H1 (cell line): ENCODE results near the gene ELMO1. TPM values are rescaled to one million over a fixed set of nuclear protein-coding genes. Genes with fewer than 3 reads are reported as not detected.

Experiments used
- CTCF ChIA-PET: fragments of 300-600 bp; sonication (Branson Sonifier 250); formaldehyde crosslinking; loops from one replicate; lab custom pipeline; 2021; ENCODE audit not compliant: partially characterized antibody; lab: Charles Lee
- POLR2A ChIA-PET: fragments of 300-600 bp; sonication (Branson Sonifier 250); formaldehyde crosslinking; loops from one replicate; lab custom pipeline; 2021; ENCODE audit warnings: inconsistent platforms; ENCODE audit not compliant: partially characterized antibody; lab: Charles Lee
- DNase-seq, 2 experiments: peaks; one replicate each; pipeline versions ENCODE4 v3.0.0 to v3.0.0-alpha.2; 2010 to 2022; ENCODE audit warnings: low spot score in 2 of 2, low read depth in 1 of 2, mixed read lengths in 1 of 2
- FAIRE-seq: peaks from 2 replicates; lab custom pipeline; 2011; peaks lifted over from hg19 to GRCh38; lab: Jason Lieb, UNC
- H2AFZ ChIP-seq: 2 replicates; pipeline ENCODE4 v1.8.1; 2012; ENCODE audit warnings: low read length, inconsistent platforms
- H2AK5ac ChIP-seq: 2 replicates; pipeline ENCODE4 v1.6.1; 2013; ENCODE audit warnings: low read depth, low read length
- H2BK120ac ChIP-seq: replicated peaks from 2 replicates; pipeline ENCODE3; 2013; ENCODE audit warnings: low read depth, low read length, inconsistent platforms
- H2BK12ac ChIP-seq: 2 replicates; pipeline ENCODE4 v1.6.1; 2013; ENCODE audit warnings: low read depth, low read length
- H2BK15ac ChIP-seq: 2 replicates; pipeline ENCODE4 v1.6.1; 2013; ENCODE audit warnings: low read length
- H2BK20ac ChIP-seq: 2 replicates; pipeline ENCODE4 v1.6.1; 2013; ENCODE audit warnings: low read length
- H2BK5ac ChIP-seq: 2 replicates; pipeline ENCODE4 v1.6.1; 2013; ENCODE audit warnings: low read depth, low read length
- H3K14ac ChIP-seq: 2 replicates; pipeline ENCODE4 v1.6.1; 2013; ENCODE audit warnings: inconsistent platforms; ENCODE audit not compliant: insufficient read length
- H3K18ac ChIP-seq: 2 replicates; pipeline ENCODE4 v1.6.1; 2013; ENCODE audit warnings: low read length; ENCODE audit errors: extremely low read depth
- H3K23ac ChIP-seq: 2 replicates; pipeline ENCODE4 v1.6.1; 2013; ENCODE audit warnings: inconsistent platforms; ENCODE audit not compliant: insufficient read length
- H3K23me2 ChIP-seq: 2 replicates; pipeline ENCODE4 v1.6.1; 2013; ENCODE audit warnings: low read depth, low read length
- H3K27ac ChIP-seq: 2 replicates; pipeline ENCODE4 v1.6.1; 2011; ENCODE audit warnings: low read depth, low read length, inconsistent platforms
- H3K27me3 ChIP-seq, 4 experiments: replicated peaks in 1 of 4; 1 replicate in 1 of 4; 2 replicates in 3 of 4; pipeline versions ENCODE4 v1.6.1 to v1.8.1; 2011 to 2013; ENCODE audit warnings: low read length in 3 of 4, mild to moderate bottlenecking in 3 of 4, inconsistent platforms in 2 of 4, mixed read lengths in 2 of 4, moderate library complexity in 1 of 4; ENCODE audit not compliant: control insufficient read depth in 3 of 4, insufficient read depth in 3 of 4; ENCODE audit errors: extremely low read depth in 1 of 4
- H3K36me3 ChIP-seq, 4 experiments: 2 replicates each; pipeline versions ENCODE4 v1.6.1 to v1.8.1; 2011 to 2013; ENCODE audit warnings: mild to moderate bottlenecking in 4 of 4, low read length in 3 of 4, moderate library complexity in 2 of 4, control low read depth in 1 of 4, inconsistent platforms in 1 of 4; ENCODE audit not compliant: insufficient read depth in 4 of 4, control insufficient read depth in 2 of 4
- H3K4ac ChIP-seq: replicated peaks from 2 replicates; pipeline ENCODE3; 2013; ENCODE audit warnings: low read length, low read depth, mixed read lengths, inconsistent platforms; ENCODE audit not compliant: insufficient read length
- H3K4me1 ChIP-seq, 4 experiments: replicated peaks in 1 of 4; 1 replicate in 1 of 4; 2 replicates in 3 of 4; pipeline versions ENCODE4 v1.6.1 to v1.8.1; 2011 to 2013; ENCODE audit warnings: low read length in 3 of 4, inconsistent platforms in 2 of 4, mixed read lengths in 1 of 4; ENCODE audit not compliant: insufficient read depth in 4 of 4, control insufficient read depth in 3 of 4
- H3K4me2 ChIP-seq, 2 experiments: 2 replicates each; pipeline versions ENCODE4 v1.6.1 to v1.8.1; 2011 to 2013; ENCODE audit warnings: low read depth in 2 of 2, low read length in 2 of 2, control low read depth in 1 of 2, inconsistent platforms in 1 of 2, mild to moderate bottlenecking in 1 of 2; ENCODE audit not compliant: insufficient read depth in 1 of 2
- H3K4me3 ChIP-seq, 4 experiments: fragments of 200-600, 300-600 bp in 1 of 4; sonication (generic), shearing (Covaris generic), sonication (Bioruptor Twin) in 1 of 4; 2 replicates each; pipeline versions ENCODE4 v1.5.1 to v1.8.1; 2011 to 2016; ENCODE audit warnings: low read length in 4 of 4, low read depth in 3 of 4, control low read depth in 2 of 4, inconsistent platforms in 2 of 4, mild to moderate bottlenecking in 2 of 4, mixed read lengths in 1 of 4, moderate library complexity in 1 of 4; ENCODE audit not compliant: insufficient read depth in 2 of 4; ENCODE audit errors: extremely low read depth in 1 of 4
- H3K56ac ChIP-seq: replicated peaks from 2 replicates; pipeline ENCODE3; 2013; ENCODE audit warnings: low read depth, mild to moderate bottlenecking, mixed read lengths, low read length, inconsistent platforms; ENCODE audit not compliant: insufficient read length
- H3K79me1 ChIP-seq: 2 replicates; pipeline ENCODE4 v1.6.1; 2013; ENCODE audit warnings: low read depth, low read length, control low read depth
- H3K79me2 ChIP-seq, 2 experiments: 2 replicates each; pipeline versions ENCODE4 v1.6.1 to v1.8.1; 2012 to 2013; ENCODE audit warnings: low read length in 2 of 2, mild to moderate bottlenecking in 2 of 2, inconsistent platforms in 1 of 2; ENCODE audit not compliant: insufficient read depth in 2 of 2, control insufficient read depth in 1 of 2
- H3K9ac ChIP-seq, 4 experiments: replicated peaks in 1 of 4; 1 replicate in 1 of 4; 2 replicates in 3 of 4; pipeline versions ENCODE4 v1.6.1 to v1.8.1; 2011 to 2013; ENCODE audit warnings: low read depth in 3 of 4, low read length in 3 of 4, control low read depth in 2 of 4, mild to moderate bottlenecking in 2 of 4, moderate library complexity in 2 of 4, inconsistent platforms in 1 of 4; ENCODE audit errors: extremely low read depth in 1 of 4
- H3K9me3 ChIP-seq, 2 experiments: 2 replicates each; pipeline versions ENCODE4 v1.6.1 to v1.8.1; 2012 to 2013; ENCODE audit warnings: mild to moderate bottlenecking in 2 of 2, moderate library complexity in 2 of 2, control low read depth in 1 of 2, inconsistent platforms in 1 of 2, low read depth in 1 of 2, low read length in 1 of 2, mixed read lengths in 1 of 2; ENCODE audit not compliant: insufficient read depth in 2 of 2
- H4K20me1 ChIP-seq, 2 experiments: replicated peaks in 1 of 2; 2 replicates each; pipeline versions ENCODE3 to v1.8.1; 2011 to 2013; ENCODE audit warnings: inconsistent platforms in 2 of 2, low read length in 2 of 2, mild to moderate bottlenecking in 1 of 2; ENCODE audit not compliant: insufficient read depth in 2 of 2, control insufficient read depth in 1 of 2
- H4K5ac ChIP-seq: 2 replicates; pipeline ENCODE4 v1.6.1; 2013; ENCODE audit warnings: low read length, low read depth, mixed read lengths, inconsistent platforms; ENCODE audit not compliant: insufficient read length
- H4K8ac ChIP-seq: 2 replicates; pipeline ENCODE4 v1.8.0; 2013; ENCODE audit warnings: mild to moderate bottlenecking, moderate library complexity, low read length, inconsistent platforms; ENCODE audit not compliant: insufficient read depth; ENCODE audit errors: extremely low read depth
- H4K91ac ChIP-seq: replicated peaks from 2 replicates; pipeline ENCODE3; 2013; ENCODE audit warnings: low read length, mixed read lengths, inconsistent platforms; ENCODE audit not compliant: insufficient read length
- ATF2 ChIP-seq: IDR thresholded peaks from 2 replicates; pipeline ENCODE4 v1.6.1; 2012; ENCODE audit warnings: low read length, inconsistent platforms
- ATF3 ChIP-seq: IDR thresholded peaks from 2 replicates; pipeline ENCODE4 v1.6.1; 2011; ENCODE audit warnings: low read depth, mild to moderate bottlenecking, low read length; ENCODE audit not compliant: insufficient read depth
- BCL11A ChIP-seq, 2 experiments: IDR thresholded peaks; one replicate each; pipeline ENCODE4 v1.6.1; 2011; ENCODE audit warnings: low read depth in 2 of 2, low read length in 2 of 2, mild to moderate bottlenecking in 2 of 2
- CEBPB ChIP-seq: IDR thresholded peaks from 2 replicates; pipeline ENCODE4 v1.6.1; 2012; ENCODE audit warnings: low read depth, low read length
- JUND ChIP-seq: IDR thresholded peaks from 2 replicates; pipeline ENCODE4 v1.6.1; 2011; ENCODE audit warnings: mild to moderate bottlenecking, improper control_type of control experiment, low read length
- MAX ChIP-seq: IDR thresholded peaks from 2 replicates; pipeline ENCODE4 v1.6.1; 2012; ENCODE audit warnings: inconsistent platforms
- NRF1 ChIP-seq: IDR thresholded peaks from 2 replicates; pipeline ENCODE4 v1.6.1; 2011; ENCODE audit warnings: mild to moderate bottlenecking, low read depth, low read length, improper control_type of control experiment
- RXRA ChIP-seq: IDR thresholded peaks from 2 replicates; pipeline ENCODE4 v1.6.1; 2011; ENCODE audit warnings: low read depth, mild to moderate bottlenecking, low read length, moderate library complexity; ENCODE audit not compliant: insufficient read depth
- SP4 ChIP-seq: IDR thresholded peaks from 2 replicates; pipeline ENCODE4 v1.6.1; 2012; ENCODE audit warnings: low read length, inconsistent platforms
- SUZ12 ChIP-seq: fragments of 200-600 bp; sonication (generic); IDR thresholded peaks from 2 replicates; pipeline ENCODE4 v1.6.1; 2012; ENCODE audit warnings: mild to moderate bottlenecking, inconsistent platforms, low read length, moderate library complexity, mixed read lengths
- ZNF274 ChIP-seq: IDR thresholded peaks from 2 replicates; pipeline ENCODE4 v1.7.0; 2012; ENCODE audit warnings: low read length, borderline replicate concordance; ENCODE audit errors: extremely low read depth
- WGBS, 2 experiments: shearing (Covaris generic) in 1 of 2; methylation state at CpG; one replicate each; pipeline versions ENCODE4 v1.1.6 to v1.1.7; 2013 to 2015; ENCODE audit warnings: low lambda C conversion rate in 2 of 2, mixed read lengths in 2 of 2, inconsistent platforms in 1 of 2, low coverage in 1 of 2, missing lambda C conversion rate in 1 of 2; ENCODE audit not compliant: insufficient replicate concordance in 2 of 2, insufficient coverage in 1 of 2, insufficient read length in 1 of 2; ENCODE audit errors: extremely low coverage in 1 of 2, missing lambda C conversion rate in 1 of 2; 5-methylcytosine and 5-hydroxymethylcytosine counted together
- polyA plus RNA-seq, 7 experiments: library from polyadenylated mRNA; depleted of rRNA in 3 of 7; stranded (reverse) in 5 of 7; unstranded in 2 of 7; fragments of >200 nt in 5 of 7; fragments of 200-250 nt in 2 of 7; gene quantifications; 1 replicate in 5 of 7; 2 replicates in 1 of 7; 4 replicates in 1 of 7; pipeline versions ENCODE4 v1.2.1 to v1.2.3, GENCODE V29; 2011 to 2013; ENCODE audit warnings: missing spikeins in 2 of 7, mixed read lengths in 2 of 7
- total RNA-seq: library from RNA; stranded (reverse); fragmentation: NEBNext Ultra II Directional; extraction: Animal tissue kit (Norgen Biotek cat#: 25700); gene quantifications from 2 replicates; pipeline ENCODE4 v1.2.1, GENCODE V29; 2021

ELMO1 gene
- total and polyA plus RNA-seq, 2 of the 8 experiments (the other 6 are each of a cell fraction or from before 2014, with no cell fraction given), result 18.4 to 21.0 TPM

- Histone ChIP-seq H4K91ac (no peak overlapping the region), H3K18ac (no peak overlapping the region), H3K14ac (no peak overlapping the region), H2AK5ac (no peak overlapping the region), H3K56ac (no peak overlapping the region), H3K9ac (no peak overlapping the region), H4K5ac (no peak overlapping the region), H2BK12ac (no peak overlapping the region), H2BK20ac (no peak overlapping the region), H4K20me1 (no peaks in the 10 kb centered on the region), H2BK120ac (no peak overlapping the region), H3K9me3 (no peaks in the 10 kb centered on the region), H3K27me3 (no peaks in the 10 kb centered on the region), H3K27ac (no peak overlapping the region), H3K4ac (no peak overlapping the region), H3K23me2 (no peaks in the 10 kb centered on the region), H3K4me1 (peaks cover 0 to 4% (median under 1%) of the 10 kb centered on the region in 4 experiments; a peak in 4 of 7 replicates), H2BK5ac (no peak overlapping the region), H3K36me3 (no peaks in the 10 kb centered on the region), H3K4me2 (no peak overlapping the region), H3K79me1 (no peaks in the 10 kb centered on the region), H4K8ac (no peak overlapping the region), H3K4me3 (no peak overlapping the region), H3K79me2 (peaks cover 0 to 33% of the 10 kb centered on the region in 2 experiments; a peak in 2 of 4 replicates), H3K23ac (no peak overlapping the region), H2AFZ (no peak overlapping the region), H2BK15ac (no peak overlapping the region)
- no peak for FAIRE-seq
- DNase-seq, result no peak
- 86% methylated on average over 6 of the region's 6 CpGs; no CpG with 5 or more reads in 1 of the 2 experiments for WGBS, 2 experiments
- ChIA-PET POLR2A (interaction anchor here (2.6 kb wide), 1 partner anchor 12 kb away, joined by 14 read pairs; no protein-coding TSS in a partner anchor), CTCF (no interaction called here)
- TF ChIP-seq JUND, result no peak
- no peak for TF ChIP-seq RXRA
- TF ChIP-seq ATF3, result no peak
- TF ChIP-seq CEBPB, result no peak
- no peak for TF ChIP-seq ATF2
- TF ChIP-seq NRF1, result no peak
- no peak for TF ChIP-seq MAX
- no peak for TF ChIP-seq SUZ12
- TF ChIP-seq SP4, result no peak
- TF ChIP-seq ZNF274, result no peak
- no peak for TF ChIP-seq BCL11A (IDR thresholded peaks at IDR 0.05; ENCODE audit: low read depth in 2 of 2, low read length in 2 of 2)
Measured at GRCh38 chr7:37435156-37435855, 13.4 kb downstream of the ELMO1 start.
